HG03108 (cell line): ENCODE results near the gene GNB1.
"Not testable (repeated sequence)": the region's sequence is repeated elsewhere in the genome, so short reads cannot be mapped to it uniquely, and the experiment has no call there.

ENCODE experiments used
- ATAC-seq: cut with Tn5 transposase; IDR thresholded peaks from one replicate; pipeline ENCODE4 v1.9.1; 2021; ENCODE audit warnings: moderate library complexity; ENCODE audit not compliant: unreplicated experiment

Gene GNB1

GRCh38 chr1:1892079-1892762 is 1.3 kb upstream of the GNB1 start:
- no peak for ATAC-seq

DNA sequence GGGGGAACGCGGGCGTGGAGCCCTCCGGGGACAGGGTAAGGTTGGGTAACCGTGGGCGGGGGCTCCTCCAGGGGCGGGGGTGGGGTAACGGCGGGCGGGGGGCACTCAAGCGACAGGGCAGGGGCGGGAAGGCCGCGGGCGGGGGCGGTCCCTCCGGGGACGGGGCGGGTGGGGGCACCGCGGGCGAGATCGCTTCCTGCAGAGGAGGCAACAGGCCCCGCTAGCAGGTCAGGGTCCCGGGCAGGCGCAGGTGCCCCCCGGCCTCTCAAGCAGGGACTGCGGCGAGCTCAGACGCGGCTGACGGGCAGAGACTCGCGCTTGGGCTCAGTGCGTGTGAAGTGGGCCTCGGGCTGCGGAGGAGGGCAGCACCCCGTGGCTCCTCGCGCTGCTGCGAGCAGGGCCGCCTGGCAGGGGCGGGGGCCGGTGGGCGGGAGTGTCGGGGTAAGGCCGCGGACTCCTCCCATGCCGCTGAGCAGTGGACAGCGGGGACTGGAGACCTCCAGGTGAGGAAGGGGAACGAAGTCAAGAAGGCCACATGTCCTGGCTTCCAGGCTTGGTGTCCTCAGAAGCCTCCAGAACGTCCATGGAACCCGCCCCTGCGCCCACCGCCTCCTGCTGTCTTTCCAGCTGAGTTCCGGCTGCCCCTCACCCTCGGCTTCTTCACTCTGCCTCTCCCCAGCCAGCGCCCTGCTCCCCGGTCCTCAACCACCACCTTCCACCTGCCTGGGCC is 627 bp upstream of the GNB1 start:
- peak; percentile 17 for ATAC-seq

DNA sequence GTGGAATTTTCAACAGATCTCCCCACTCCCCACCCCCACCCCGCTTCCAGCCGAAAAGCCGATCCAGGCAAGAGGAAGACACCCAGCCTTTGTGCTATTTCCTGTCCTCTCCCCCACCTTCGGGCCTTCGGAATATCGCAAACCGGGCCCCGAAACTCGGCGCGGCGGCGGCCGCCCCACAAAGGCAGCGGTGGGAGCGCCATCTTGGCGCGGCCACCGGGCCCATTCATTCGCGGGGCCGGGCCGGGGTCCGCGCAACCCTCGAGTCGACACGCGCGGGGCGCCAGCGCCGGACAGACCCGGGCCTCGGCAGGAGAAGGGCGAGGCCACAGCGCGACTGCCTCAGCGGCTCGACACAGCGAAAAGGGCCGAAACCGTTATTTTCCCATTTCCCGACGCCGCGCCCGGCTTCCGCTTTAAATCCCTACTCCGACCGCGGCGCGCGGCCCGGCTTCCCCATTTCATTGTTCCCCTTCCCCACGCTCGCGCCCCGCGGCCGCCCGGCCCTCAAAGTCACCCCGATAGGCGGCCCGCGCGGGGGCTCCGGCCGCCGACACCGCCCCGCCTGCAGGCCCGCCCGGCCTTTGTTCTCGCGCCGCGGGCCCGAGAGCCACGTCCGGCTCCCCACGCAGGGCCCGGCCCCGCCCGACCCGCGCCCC is 911 bp downstream of the GNB1 start:
- ATAC-seq, result peak; percentile 23

DNA sequence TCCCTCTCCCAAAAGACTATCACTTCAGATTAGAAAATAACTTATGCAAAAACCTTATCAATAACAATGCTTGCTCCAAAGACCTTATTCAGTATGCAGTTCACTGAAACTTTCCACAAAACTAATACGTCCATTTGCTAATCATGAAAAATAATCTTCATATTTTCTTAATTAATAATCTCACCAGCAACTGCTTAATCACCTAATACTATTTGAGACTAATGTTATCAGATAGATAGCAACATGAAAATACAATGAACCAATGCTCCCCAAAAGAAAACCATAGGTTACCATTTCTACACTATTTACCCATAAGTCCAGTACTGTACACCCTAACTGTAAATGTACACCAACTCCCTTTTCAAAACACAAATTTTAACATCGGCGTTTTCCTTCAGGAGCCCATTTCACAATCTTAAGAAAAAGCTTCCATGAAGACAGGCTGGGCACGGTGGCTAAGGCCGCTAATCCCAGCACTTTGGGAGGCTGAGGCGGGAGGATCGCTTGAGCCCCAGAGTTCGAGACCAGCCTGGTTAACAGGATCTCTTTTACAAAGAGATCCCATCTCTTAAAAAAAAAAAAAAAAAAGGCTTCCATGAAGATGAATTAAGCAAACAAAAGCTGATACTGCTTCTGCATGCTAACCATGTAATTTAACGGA is 1.7 kb downstream of the GNB1 start:
- no peak for ATAC-seq

GRCh38 chr1:1883890-1884289 is 7.0 kb downstream of the GNB1 start:
- not testable (repeated sequence) for ATAC-seq

GRCh38 chr1:1883092-1883873 is 7.6 kb downstream of the GNB1 start:
- ATAC-seq, result no peak

- no peak for ATAC-seq
Observed at GRCh38 chr1:1881727-1882126, 9.2 kb downstream of the GNB1 start.

DNA sequence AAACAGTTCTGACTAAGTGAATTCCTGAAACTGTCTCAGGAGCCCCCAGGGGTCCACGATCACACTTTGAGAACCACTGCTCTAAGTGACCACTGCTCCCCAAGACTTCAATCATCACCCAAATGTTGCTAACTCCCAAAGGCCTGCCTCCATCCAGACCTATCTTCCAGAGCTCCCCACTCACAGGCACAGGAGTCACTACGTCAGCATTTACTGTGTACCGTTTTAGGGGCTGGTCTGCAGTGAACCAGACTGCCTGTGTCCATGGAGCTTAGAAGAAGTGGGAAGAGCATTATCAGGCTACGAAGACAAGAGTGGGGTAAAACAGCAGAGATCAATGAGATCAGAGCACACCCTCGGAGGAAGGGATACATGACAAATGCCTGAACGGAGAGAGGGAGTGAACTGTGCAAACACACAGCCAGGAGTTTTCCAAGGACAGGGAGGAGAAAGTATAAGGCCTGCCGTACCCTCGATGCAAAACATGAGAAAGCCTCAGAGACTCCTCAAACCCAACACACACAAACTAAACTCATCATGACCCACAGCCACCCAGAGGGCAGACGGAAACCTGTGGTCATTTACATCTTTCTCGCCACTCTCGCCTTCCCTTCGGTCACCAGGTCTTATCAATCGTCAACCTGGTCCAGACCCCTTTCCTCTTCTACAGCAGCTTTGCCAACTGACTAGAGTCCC is 10.1 kb downstream of the GNB1 start:
- no peak for ATAC-seq

GRCh38 chr1:1879942-1880341 is 10.9 kb downstream of the GNB1 start:
- no peak for ATAC-seq

GRCh38 chr1:1877865-1878436 is 12.9 kb downstream of the GNB1 start:
- no peak for ATAC-seq

DNA sequence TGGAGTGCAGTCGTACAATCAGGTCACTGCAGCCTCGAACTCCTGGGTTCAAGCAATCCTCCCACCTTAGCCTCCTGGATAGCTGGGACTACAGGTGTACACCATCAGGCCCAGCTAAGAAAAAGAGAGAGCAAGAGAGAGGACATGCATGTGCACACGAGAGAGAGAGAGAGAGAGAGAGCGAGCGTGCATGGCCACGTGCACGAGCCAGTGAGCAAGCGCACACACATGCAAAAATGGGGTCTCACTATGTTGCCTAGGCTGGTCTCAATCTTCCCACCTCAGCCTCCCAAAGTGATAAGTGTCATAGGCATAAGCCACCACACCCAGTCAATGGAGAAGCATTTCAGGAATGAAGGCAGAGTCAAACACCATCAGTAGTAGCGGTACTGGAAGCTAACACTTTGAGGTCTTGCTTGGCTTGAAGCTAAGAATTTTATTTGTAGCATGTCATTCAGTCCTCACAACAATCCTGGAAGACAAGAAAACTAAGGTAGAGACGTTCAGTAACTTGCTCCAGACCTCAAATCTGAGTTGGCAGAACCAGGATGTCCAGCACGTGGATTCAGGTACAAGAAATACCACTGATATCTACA is 14.5 kb downstream of the GNB1 start:
- no peak for ATAC-seq

GRCh38 chr1:1875932-1876331 is 15.0 kb downstream of the GNB1 start:
- no peak for ATAC-seq

GRCh38 chr1:1874901-1875300 is 16.0 kb downstream of the GNB1 start:
- no peak for ATAC-seq

- ATAC-seq, result no peak
Observed at GRCh38 chr1:1873186-1873585, 17.7 kb downstream of the GNB1 start.

DNA sequence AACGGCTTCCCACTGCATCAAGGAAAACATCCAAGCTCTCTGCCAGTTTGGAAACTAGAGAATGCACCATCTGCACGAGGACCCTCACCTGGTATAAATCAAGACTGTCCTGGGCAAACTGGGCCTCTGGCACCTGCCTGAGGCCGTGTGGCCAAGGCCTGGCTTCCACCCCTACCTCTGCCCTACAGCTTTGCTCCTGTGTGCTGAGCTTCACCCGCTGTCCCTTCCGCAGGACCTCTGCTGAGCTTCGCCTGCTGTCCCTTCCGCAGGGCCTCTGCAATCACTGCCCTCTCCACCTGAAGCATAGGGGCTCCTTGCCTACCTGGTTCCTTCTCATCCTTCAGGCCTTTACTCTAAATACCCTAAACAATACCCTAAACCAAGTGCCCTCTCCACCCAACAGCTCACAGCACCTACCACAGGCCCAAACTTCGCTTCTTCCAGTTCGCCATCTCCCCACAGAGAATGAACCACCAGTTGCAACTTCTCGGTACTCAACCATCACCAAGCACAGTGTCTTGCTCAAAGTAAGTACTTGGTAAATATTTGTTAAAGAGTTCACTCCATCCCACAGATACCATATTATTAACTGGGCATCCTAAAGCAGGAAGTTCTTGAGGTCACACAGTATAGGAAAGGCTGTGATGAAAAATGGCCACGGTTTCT is 18.4 kb downstream of the GNB1 start:
- ATAC-seq, result no peak

DNA sequence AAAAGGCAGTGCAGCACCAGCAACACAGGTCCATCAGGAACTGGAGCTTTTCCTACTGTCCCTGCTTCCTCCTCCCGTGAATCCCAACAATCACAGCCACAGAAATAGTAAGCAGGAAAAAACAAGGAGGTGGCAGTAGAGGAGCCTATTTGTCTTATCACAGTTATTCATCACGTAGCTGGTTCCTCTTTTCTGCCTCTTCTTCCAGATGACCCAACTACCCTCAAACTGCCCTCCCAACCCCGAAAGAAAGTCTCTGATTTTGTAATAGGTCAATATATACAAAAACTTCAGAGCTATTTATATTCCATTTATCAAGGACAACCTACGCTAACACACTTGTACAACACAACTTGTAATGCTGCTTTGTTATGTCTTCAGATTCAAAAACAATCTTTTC is 21.4 kb downstream of the GNB1 start:
- no peak for ATAC-seq

GRCh38 chr1:1867164-1867563 is 23.7 kb downstream of the GNB1 start:
- ATAC-seq, result no peak

GRCh38 chr1:1862905-1863547 is 27.9 kb downstream of the GNB1 start:
- ATAC-seq, result no peak
